ENCODE results near the gene AKR1B1. TPM values are rescaled to one million over a fixed set of nuclear protein-coding genes. Genes with fewer than 3 reads are reported as not detected.

The AKR1B1 gene
- total RNA-seq, 1 donor from 2014 or later, result 91.8 TPM

DNA sequence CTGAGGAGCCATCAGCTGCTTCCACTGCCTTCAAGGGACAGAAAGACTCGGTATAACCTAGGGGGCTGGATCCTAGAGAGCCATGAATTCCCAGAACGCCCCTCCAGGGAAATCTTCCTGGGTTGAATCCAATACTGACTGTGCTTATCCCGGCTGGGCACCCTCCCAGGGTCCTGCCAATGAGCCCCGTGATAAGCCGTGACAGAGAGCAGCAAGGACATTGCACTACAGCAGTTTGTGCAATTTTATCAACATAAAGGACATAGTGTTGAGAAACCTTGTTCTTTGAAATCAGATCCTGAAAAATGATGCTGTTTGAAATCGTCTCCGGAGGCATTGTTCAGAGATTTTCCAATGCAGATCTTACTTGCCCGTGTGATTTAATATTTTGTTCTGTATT lies 18.8 kb downstream of the AKR1B1 start:
- intact Hi-C loops (cut with DNase I), result no loop called here

GRCh38 chr7:134438946-134439345 lies 20.0 kb downstream of the AKR1B1 start:
- DNase-seq, result no peak
- TF ChIP-seq CTCF (IDR thresholded peaks at IDR 0.05), result no peak
- Histone ChIP-seq H3K4me3 (no peak overlapping the region), H3K27ac (no peak overlapping the region), H3K9me3 (no peaks in the 10 kb centered on the region), H3K27me3 (no peaks in the 10 kb centered on the region), H3K4me1 (no peaks in the 10 kb centered on the region), H3K36me3 (peaks cover 36% of the 10 kb centered on the region)
- ATAC-seq, result no peak
- intact Hi-C loops (cut with DNase I), result loop anchor here (10.0 kb wide), 1 partner anchor 166 kb away; no protein-coding TSS in a partner anchor

More for the DNA sequence above, 18.8 kb downstream of the AKR1B1 start:
- Histone ChIP-seq H3K9me3 (no peaks in the 10 kb centered on the region), H3K27ac (no peak overlapping the region), H3K4me1 (no peaks in the 10 kb centered on the region), H3K36me3 (peaks cover 45% of the 10 kb centered on the region), H3K27me3 (no peaks in the 10 kb centered on the region), H3K4me3 (no peak overlapping the region)
- ATAC-seq (no peak), DNase-seq (no peak)
- TF ChIP-seq CTCF (IDR thresholded peaks at IDR 0.05), result no peak

GRCh38 chr7:134435161-134435920 lies 23.6 kb downstream of the AKR1B1 start:
- TF ChIP-seq CTCF (IDR thresholded peaks at IDR 0.05), result no peak
- DNase-seq (no peak), ATAC-seq (no peak)
- intact Hi-C loops (cut with DNase I), result loop anchor here (10.0 kb wide), 1 partner anchor 169 kb away; no protein-coding TSS in a partner anchor
- peaks cover 3% of the 10 kb centered on the region for H3K36me3 ChIP-seq
- no peaks in the 10 kb centered on the region for H3K27me3 ChIP-seq
- no peaks in the 10 kb centered on the region for H3K9me3 ChIP-seq
- no peak overlapping the region for H3K4me3 ChIP-seq
- H3K27ac ChIP-seq, result no peak overlapping the region
- H3K4me1 ChIP-seq, result peaks cover 12% of the 10 kb centered on the region

- Histone ChIP-seq H3K4me3 (no peak overlapping the region), H3K27me3 (no peaks in the 10 kb centered on the region), H3K4me1 (peaks cover 12% of the 10 kb centered on the region), H3K36me3 (no peaks in the 10 kb centered on the region), H3K9me3 (no peaks in the 10 kb centered on the region), H3K27ac (no peak overlapping the region)
- DNase-seq (no peak), ATAC-seq (no peak)
- TF ChIP-seq CTCF (IDR thresholded peaks at IDR 0.05), result no peak
- intact Hi-C loops (cut with DNase I), result loop anchor here (5.0 to 10.0 kb wide), 2 partner anchors 73 to 170 kb away; no protein-coding TSS in a partner anchor
These were observed 24.2 kb downstream of the AKR1B1 start for GRCh38 chr7:134434701-134435100.

DNA sequence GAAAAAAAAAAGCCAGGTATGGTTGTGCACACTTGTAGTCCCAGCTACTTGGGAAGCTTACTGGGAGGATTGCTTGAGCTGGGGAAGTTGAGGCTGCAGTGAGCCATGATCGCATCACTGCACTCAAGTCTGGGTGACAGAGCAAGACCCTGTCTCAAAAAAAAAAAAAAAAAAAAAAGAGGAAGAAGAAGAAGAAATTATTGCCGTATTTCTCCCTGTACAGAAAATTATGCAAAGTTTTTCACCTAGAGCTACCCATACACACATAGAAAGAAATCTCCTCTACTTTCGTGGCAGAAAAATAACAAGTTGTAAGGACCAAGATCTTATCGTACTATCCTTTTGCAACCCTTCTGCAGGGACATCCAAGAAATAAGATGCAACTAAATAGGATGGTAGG lies 25.5 kb downstream of the AKR1B1 start:
- TF ChIP-seq CTCF (IDR thresholded peaks at IDR 0.05), result no peak
- ATAC-seq, result no peak
- Histone ChIP-seq H3K9me3 (no peaks in the 10 kb centered on the region), H3K4me3 (no peak overlapping the region), H3K4me1 (peaks cover 12% of the 10 kb centered on the region), H3K36me3 (no peaks in the 10 kb centered on the region), H3K27me3 (no peaks in the 10 kb centered on the region), H3K27ac (no peak overlapping the region)
- intact Hi-C loops (cut with DNase I), result loop anchor here (5.0 to 10.0 kb wide), 2 partner anchors 74 to 171 kb away; no protein-coding TSS in a partner anchor
- no peak for DNase-seq

Measured in upper lobe of right lung (tissue), 1 donor.